Naive thymus-derived CD4-positive, alpha-beta T cell (primary cell): Measurements from ENCODE around the gene RHOBTB1. TPM values are rescaled to one million over a fixed set of nuclear protein-coding genes. Genes with fewer than 3 reads are reported as not detected.

Experiments
- ATAC-seq: fragments of 150-1000 bp; cut with Tn5 transposase; 2 replicates; pipeline ENCODE4 v1.10.0; 2021; ENCODE audit warnings: mild to moderate bottlenecking, moderate library complexity
- CTCF ChIA-PET: fragments of 350-600 bp; sonication (Branson Sonifier 250); formaldehyde crosslinking; loops from one replicate; lab custom pipeline; 2021; ENCODE audit warnings: antibody characterized with exemption; lab: Charles Lee
- POLR2A ChIA-PET: fragments of 350-600 bp; sonication (Branson Sonifier 250); formaldehyde crosslinking; loops from one replicate; lab custom pipeline; 2021; ENCODE audit warnings: antibody characterized with exemption, inconsistent platforms; lab: Charles Lee
- DNase-seq, 9 donors: peaks; one replicate each; pipeline versions ENCODE4 v3.0.0 to v3.0.0-alpha.2; 2020 to 2022; ENCODE audit warnings: mixed read lengths in 1 of 9
- H3K27ac ChIP-seq: one replicate; pipeline ENCODE4 v1.7.0; 2013; ENCODE audit warnings: mild to moderate bottlenecking, low read depth, low read length, moderate library complexity
- H3K27me3 ChIP-seq, 2 donors: one replicate each; pipeline ENCODE4 v1.7.0; 2013; ENCODE audit warnings: low read length in 2 of 2, mild to moderate bottlenecking in 2 of 2, moderate library complexity in 2 of 2; ENCODE audit not compliant: control insufficient read depth in 2 of 2, insufficient read depth in 2 of 2
- H3K36me3 ChIP-seq, 3 experiments: 1 replicate in 2 of 3; 2 replicates in 1 of 3; pipeline ENCODE4 v1.7.0; 2013; ENCODE audit warnings: low read length in 3 of 3, mild to moderate bottlenecking in 3 of 3, moderate library complexity in 1 of 3; ENCODE audit not compliant: insufficient read depth in 3 of 3, control insufficient read depth in 2 of 3
- H3K4me1 ChIP-seq, 2 donors: one replicate each; pipeline ENCODE4 v1.7.0; 2013; ENCODE audit warnings: low read length in 2 of 2, mild to moderate bottlenecking in 2 of 2, moderate library complexity in 1 of 2; ENCODE audit not compliant: control insufficient read depth in 2 of 2, insufficient read depth in 2 of 2
- H3K4me3 ChIP-seq: 2 replicates; pipeline ENCODE4 v1.7.0; 2013; ENCODE audit warnings: mild to moderate bottlenecking, low read length
- H3K9me3 ChIP-seq, 3 experiments: 1 replicate in 2 of 3; 2 replicates in 1 of 3; pipeline ENCODE4 v1.7.0; 2013; ENCODE audit warnings: low read length in 3 of 3; ENCODE audit not compliant: control insufficient read depth in 2 of 3
- H3K27ac Mint-ChIP-seq, 9 donors: one replicate each; pipeline ENCODE4 v1.8.0; 2020 to 2022; ENCODE audit warnings: mixed read lengths in 9 of 9, mild to moderate bottlenecking in 8 of 9, moderate library complexity in 5 of 9, inconsistent platforms in 2 of 9
- H3K27me3 Mint-ChIP-seq, 5 donors: one replicate each; pipeline ENCODE4 v1.8.0; 2021 to 2022; ENCODE audit warnings: mixed read lengths in 5 of 5, mild to moderate bottlenecking in 1 of 5
- H3K36me3 Mint-ChIP-seq, 5 donors: one replicate each; pipeline ENCODE4 v1.8.0; 2020 to 2022; ENCODE audit warnings: mixed read lengths in 5 of 5, mild to moderate bottlenecking in 3 of 5, inconsistent platforms in 1 of 5
- H3K4me1 Mint-ChIP-seq, 7 donors: one replicate each; pipeline ENCODE4 v1.8.0; 2020 to 2022; ENCODE audit warnings: mixed read lengths in 7 of 7, mild to moderate bottlenecking in 3 of 7, inconsistent platforms in 1 of 7
- H3K4me3 Mint-ChIP-seq, 10 donors: one replicate each; pipeline ENCODE4 v1.8.0; 2020 to 2022; ENCODE audit warnings: mild to moderate bottlenecking in 10 of 10, mixed read lengths in 10 of 10, moderate library complexity in 6 of 10, inconsistent platforms in 2 of 10
- H3K9me3 Mint-ChIP-seq, 11 donors: one replicate each; pipeline ENCODE4 v1.8.0; 2020 to 2022; ENCODE audit warnings: mixed read lengths in 11 of 11, mild to moderate bottlenecking in 4 of 11, inconsistent platforms in 1 of 11, moderate library complexity in 1 of 11
- intact Hi-C, 2 donors: fragments of 100-400 bp; cut with micrococcal nuclease; formaldehyde crosslinking; loops; one replicate each; pipeline ENCODE4 v1.15.1; 2023
- polyA plus RNA-seq, 2 donors: library from polyadenylated mRNA; unstranded; fragments of 300-500 nt; fragmentation: Illumina TruSeq; gene quantifications; one replicate each; pipeline ENCODE4 v1.2.3, GENCODE V29; 2021
- total RNA-seq, 6 experiments: library from RNA in 5 of 6; stranded (reverse) in 5 of 6; gene quantifications; 1 replicate in 5 of 6; 2 replicates in 1 of 6; pipeline ENCODE4 v1.2.3 and lab custom pipeline; 2021 to 2026

The RHOBTB1 gene
- total and polyA plus RNA-seq, 7 experiments from 2014 or later = 0.11 to 1.1 (median 0.22) TPM; not detected in 3

DNA sequence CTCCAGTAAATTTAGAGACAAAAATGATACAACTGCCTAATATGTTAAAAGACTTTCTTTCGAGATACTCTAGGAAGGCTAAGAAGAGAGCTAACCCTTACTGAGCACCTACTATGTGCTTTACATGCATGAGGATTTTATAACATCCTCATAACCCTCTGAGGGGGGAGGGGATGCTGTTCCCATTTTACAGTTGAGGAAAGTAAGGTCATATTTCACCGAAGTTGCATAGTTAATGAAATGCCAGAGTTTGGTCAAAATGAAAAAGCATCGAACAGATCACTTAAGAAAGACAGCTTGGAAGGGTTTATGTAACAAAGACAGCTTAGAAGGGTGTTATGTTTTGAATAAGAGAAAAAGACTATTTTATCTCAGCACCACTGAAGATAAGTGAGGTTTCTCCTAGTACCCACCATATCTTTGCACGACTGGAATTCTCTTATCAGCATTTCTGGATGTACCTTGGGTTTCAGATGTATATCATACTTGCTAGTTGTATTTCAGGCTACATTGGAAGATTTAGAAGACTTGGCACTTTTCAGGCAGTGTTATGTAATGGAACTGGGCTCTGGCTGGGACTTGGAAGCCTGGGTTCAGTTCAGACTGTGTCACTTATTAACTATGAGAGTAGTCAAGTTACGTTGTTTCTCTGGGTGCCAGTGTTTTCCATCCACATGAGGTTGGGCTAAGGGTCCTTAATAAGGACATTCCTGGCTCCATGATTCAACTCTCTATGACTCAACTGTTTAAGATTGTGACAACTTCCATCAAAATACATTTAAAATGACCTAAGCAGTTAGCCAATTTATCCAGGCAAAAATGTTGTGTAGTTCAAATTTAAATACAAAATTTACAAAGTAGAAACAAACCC, 6.0 kb downstream of the RHOBTB1 start:
- Mint-ChIP-seq H3K36me3 (no peaks in the 10 kb centered on the region), H3K27me3 (peaks cover 27 to 65% (median 47%) of the 10 kb centered on the region in 5 donors), H3K4me3 (no peak overlapping the region), H3K27ac (no peak overlapping the region), H3K9me3 (peaks cover 0 to 4% (median 0%) of the 10 kb centered on the region in 11 donors), H3K4me1 (peaks cover 0 to 5% (median 4%) of the 10 kb centered on the region in 7 donors)
- Histone ChIP-seq H3K27me3 (no peaks in the 10 kb centered on the region), H3K9me3 (no peaks in the 10 kb centered on the region), H3K4me3 (no peak overlapping the region), H3K36me3 (no peaks in the 10 kb centered on the region), H3K27ac (no peak overlapping the region), H3K4me1 (peaks cover under 1 to 2% of the 10 kb centered on the region in 2 donors)
- POLR2A ChIA-PET = no interaction called here
- ATAC-seq (no peak), DNase-seq (no peak)
- intact Hi-C loops = no loop called here
- CTCF ChIA-PET = no interaction called here

DNA sequence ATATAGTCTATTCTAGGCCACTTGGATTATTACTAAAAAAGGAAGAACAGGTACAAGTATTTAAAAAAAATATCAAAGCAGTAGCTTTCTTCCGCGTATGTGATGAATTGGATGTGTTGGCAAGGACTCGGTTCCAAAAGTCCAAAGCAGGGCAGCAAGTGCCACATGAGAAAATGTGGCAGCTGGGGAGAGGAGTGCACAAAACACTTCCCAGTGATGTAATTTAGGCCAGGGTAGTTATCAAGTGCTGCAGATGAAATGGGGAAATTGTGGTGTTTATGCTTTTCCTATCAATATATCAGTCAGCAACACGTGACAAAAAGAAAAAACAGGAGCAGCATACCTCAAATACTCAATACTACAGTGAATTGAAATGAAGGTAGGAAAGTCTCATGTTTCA, 7.0 kb downstream of the RHOBTB1 start:
- Histone ChIP-seq H3K4me3 (no peak overlapping the region), H3K36me3 (no peaks in the 10 kb centered on the region), H3K4me1 (no peaks in the 10 kb centered on the region), H3K27me3 (no peaks in the 10 kb centered on the region), H3K27ac (no peak overlapping the region), H3K9me3 (no peaks in the 10 kb centered on the region)
- DNase-seq (no peak), ATAC-seq (no peak)
- H3K4me1 Mint-ChIP-seq = no peaks in the 10 kb centered on the region
- ChIA-PET CTCF (no interaction called here), POLR2A (no interaction called here)
- H3K4me3 Mint-ChIP-seq = no peak overlapping the region
- intact Hi-C loops = no loop called here
- H3K27ac Mint-ChIP-seq = no peak overlapping the region
- peaks cover 23 to 55% (median 39%) of the 10 kb centered on the region in 5 donors for H3K27me3 Mint-ChIP-seq
- H3K9me3 Mint-ChIP-seq = peaks cover 0 to 4% (median 0%) of the 10 kb centered on the region in 11 donors
- H3K36me3 Mint-ChIP-seq = no peaks in the 10 kb centered on the region

DNA sequence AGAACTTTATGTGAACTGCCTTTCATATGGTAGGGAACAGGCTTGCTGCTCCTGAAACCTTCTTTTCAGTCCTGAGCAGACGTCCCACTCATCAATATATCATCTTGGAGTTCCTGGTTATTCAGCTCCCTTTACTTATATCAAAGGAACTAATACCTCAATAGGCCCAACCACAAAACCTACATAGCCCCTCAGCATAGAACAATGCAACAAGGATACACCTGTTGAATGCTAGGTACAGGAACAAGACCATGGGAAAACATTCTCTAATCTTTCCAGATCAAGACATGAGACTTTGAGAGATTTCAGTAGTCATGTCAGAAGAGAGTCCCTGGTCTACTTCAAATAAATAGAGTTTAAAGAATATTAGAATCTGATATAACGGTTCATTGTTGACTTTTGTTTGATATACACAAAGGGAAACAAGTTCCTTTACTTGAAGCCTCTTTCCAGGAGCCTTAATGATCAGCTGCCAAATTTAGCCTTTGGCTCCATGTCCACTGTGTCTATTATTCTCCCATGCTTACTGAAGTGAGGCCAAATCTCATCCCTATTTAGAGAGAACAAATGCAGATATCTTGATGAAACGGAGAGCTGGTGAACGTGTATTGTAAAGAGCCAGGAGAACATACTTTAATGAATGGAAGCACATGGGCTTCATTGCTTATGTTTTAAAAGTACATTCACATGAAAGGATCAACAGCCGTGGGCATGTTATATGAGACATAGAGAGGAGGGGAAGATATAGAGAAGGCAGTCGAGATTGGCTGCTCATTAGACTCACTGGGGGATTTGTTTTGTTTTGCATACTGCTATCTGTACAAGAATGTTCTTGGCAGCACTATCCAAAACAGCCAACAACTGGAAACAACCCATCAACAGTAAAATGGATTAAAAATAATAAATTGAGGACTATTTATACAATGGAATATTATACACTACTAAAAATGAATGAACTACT, 9.5 kb downstream of the RHOBTB1 start:
- no peaks in the 10 kb centered on the region for H3K36me3 Mint-ChIP-seq
- H3K9me3 ChIP-seq = no peaks in the 10 kb centered on the region
- DNase-seq (no peak), ATAC-seq (no peak)
- H3K4me3 ChIP-seq = no peak overlapping the region
- H3K27ac ChIP-seq = no peak overlapping the region
- peaks cover 0 to 2% (median 0%) of the 10 kb centered on the region in 11 donors for H3K9me3 Mint-ChIP-seq
- H3K4me1 Mint-ChIP-seq = no peaks in the 10 kb centered on the region
- ChIA-PET POLR2A (no interaction called here), CTCF (no interaction called here)
- H3K36me3 ChIP-seq = no peaks in the 10 kb centered on the region
- H3K4me1 ChIP-seq = no peaks in the 10 kb centered on the region
- intact Hi-C loops = no loop called here
- no peak overlapping the region for H3K4me3 Mint-ChIP-seq
- H3K27me3 Mint-ChIP-seq = peaks cover 11 to 39% (median 27%) of the 10 kb centered on the region in 5 donors
- no peak overlapping the region for H3K27ac Mint-ChIP-seq
- no peaks in the 10 kb centered on the region for H3K27me3 ChIP-seq

DNA sequence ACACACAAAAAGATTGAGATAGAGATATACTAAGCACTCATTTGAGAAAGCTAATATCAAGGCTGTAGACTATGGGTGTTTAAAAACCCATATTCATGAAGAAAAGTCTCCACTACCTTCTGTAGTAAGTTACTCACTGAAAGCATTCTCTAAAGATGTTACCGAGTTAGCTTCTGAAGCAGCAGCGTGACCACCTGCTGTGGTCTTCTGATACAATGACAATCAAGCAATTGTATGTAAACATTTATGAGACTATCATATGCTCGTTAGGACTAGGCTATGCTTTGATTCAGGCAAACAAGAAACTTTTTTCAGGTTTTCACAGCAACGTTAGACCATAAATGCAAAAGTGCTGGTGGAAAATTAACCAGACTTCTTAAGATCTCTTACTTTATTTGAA, 11.2 kb downstream of the RHOBTB1 start:
- no peaks in the 10 kb centered on the region for H3K9me3 ChIP-seq
- no peaks in the 10 kb centered on the region for H3K36me3 Mint-ChIP-seq
- DNase-seq (no peak), ATAC-seq (no peak)
- POLR2A ChIA-PET = no interaction called here
- H3K9me3 Mint-ChIP-seq = peaks cover 0 to 1% (median 0%) of the 10 kb centered on the region in 11 donors
- CTCF ChIA-PET = no interaction called here
- H3K27ac Mint-ChIP-seq = no peak overlapping the region
- no peak overlapping the region for H3K27ac ChIP-seq
- H3K36me3 ChIP-seq = no peaks in the 10 kb centered on the region
- H3K4me3 Mint-ChIP-seq = no peak overlapping the region
- peaks cover 4 to 22% (median 15%) of the 10 kb centered on the region in 5 donors for H3K27me3 Mint-ChIP-seq
- H3K4me1 ChIP-seq = no peaks in the 10 kb centered on the region
- intact Hi-C loops = no loop called here
- H3K27me3 ChIP-seq = no peaks in the 10 kb centered on the region
- no peaks in the 10 kb centered on the region for H3K4me1 Mint-ChIP-seq
- H3K4me3 ChIP-seq = no peak overlapping the region

DNA sequence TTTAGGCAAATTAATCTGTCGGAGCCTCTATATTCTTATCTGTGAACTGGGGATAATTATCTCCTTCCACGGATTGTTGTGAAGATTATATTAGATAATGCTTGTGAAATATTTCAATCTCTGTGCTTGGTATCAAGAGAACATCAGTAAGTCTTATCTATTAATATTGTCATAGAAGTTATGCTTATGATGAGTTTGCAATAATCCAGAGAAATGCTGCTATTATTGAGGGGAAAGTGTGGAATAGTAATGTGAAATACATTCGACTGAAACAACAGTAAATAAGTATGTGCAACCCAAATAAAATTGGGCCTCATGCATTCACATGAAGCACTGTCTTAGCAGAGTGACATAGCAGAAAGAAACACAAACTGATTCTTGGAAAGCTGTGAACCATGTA, 13.7 kb downstream of the RHOBTB1 start:
- DNase-seq (no peak), ATAC-seq (no peak)
- H3K9me3 Mint-ChIP-seq = peaks cover 0 to 5% (median 0%) of the 10 kb centered on the region in 11 donors
- ChIA-PET CTCF (no interaction called here), POLR2A (no interaction called here)
- no peaks in the 10 kb centered on the region for H3K4me1 Mint-ChIP-seq
- H3K4me3 ChIP-seq = no peak overlapping the region
- no peaks in the 10 kb centered on the region for H3K4me1 ChIP-seq
- no peaks in the 10 kb centered on the region for H3K36me3 ChIP-seq
- H3K27me3 Mint-ChIP-seq = peaks cover 10 to 23% (median 13%) of the 10 kb centered on the region in 5 donors
- H3K27ac Mint-ChIP-seq = no peak overlapping the region
- intact Hi-C loops = no loop called here
- no peaks in the 10 kb centered on the region for H3K27me3 ChIP-seq
- no peak overlapping the region for H3K4me3 Mint-ChIP-seq
- H3K27ac ChIP-seq = no peak overlapping the region
- no peaks in the 10 kb centered on the region for H3K9me3 ChIP-seq
- no peaks in the 10 kb centered on the region for H3K36me3 Mint-ChIP-seq

DNA sequence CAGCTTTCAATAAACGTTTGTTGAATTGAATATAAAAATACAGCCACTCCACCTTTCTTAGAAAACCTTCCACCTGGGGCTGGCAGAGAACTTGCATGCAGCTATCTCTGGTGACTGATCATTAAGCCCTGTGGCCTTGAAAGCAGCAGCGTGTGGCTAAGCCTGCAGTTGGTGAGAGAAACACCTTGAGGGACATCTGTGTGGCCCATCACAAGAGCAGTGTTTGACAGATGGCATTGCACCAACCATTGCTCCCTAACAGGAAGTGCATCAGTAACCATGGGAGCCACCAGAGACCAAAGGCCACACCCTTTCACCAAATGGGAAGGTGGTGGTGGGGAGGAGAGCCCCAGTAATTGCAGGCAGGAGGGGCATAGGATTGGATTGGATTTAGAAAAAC, 22.4 kb downstream of the RHOBTB1 start:
- no peaks in the 10 kb centered on the region for H3K4me1 ChIP-seq
- H3K9me3 Mint-ChIP-seq = peaks cover 0 to 6% (median 0%) of the 10 kb centered on the region in 11 donors
- H3K36me3 Mint-ChIP-seq = no peaks in the 10 kb centered on the region
- DNase-seq = no peak
- ChIA-PET CTCF (no interaction called here), POLR2A (no interaction called here)
- no peak overlapping the region for H3K4me3 ChIP-seq
- peaks cover 10 to 27% (median 15%) of the 10 kb centered on the region in 5 donors for H3K27me3 Mint-ChIP-seq
- H3K4me1 Mint-ChIP-seq = peaks cover 0 to 6% (median 0%) of the 10 kb centered on the region in 7 donors
- no peaks in the 10 kb centered on the region for H3K27me3 ChIP-seq
- ATAC-seq = no peak
- H3K9me3 ChIP-seq = no peaks in the 10 kb centered on the region
- H3K36me3 ChIP-seq = no peaks in the 10 kb centered on the region
- intact Hi-C loops = no loop called here
- no peak overlapping the region for H3K27ac ChIP-seq
- H3K4me3 Mint-ChIP-seq = no peak overlapping the region
- no peak overlapping the region for H3K27ac Mint-ChIP-seq
